ENCODE data around the gene MET.

GRCh38 chr7:116665332-116665996 is 6.5 kb upstream of the MET start:
- TF ChIP-seq, protein P1, sequence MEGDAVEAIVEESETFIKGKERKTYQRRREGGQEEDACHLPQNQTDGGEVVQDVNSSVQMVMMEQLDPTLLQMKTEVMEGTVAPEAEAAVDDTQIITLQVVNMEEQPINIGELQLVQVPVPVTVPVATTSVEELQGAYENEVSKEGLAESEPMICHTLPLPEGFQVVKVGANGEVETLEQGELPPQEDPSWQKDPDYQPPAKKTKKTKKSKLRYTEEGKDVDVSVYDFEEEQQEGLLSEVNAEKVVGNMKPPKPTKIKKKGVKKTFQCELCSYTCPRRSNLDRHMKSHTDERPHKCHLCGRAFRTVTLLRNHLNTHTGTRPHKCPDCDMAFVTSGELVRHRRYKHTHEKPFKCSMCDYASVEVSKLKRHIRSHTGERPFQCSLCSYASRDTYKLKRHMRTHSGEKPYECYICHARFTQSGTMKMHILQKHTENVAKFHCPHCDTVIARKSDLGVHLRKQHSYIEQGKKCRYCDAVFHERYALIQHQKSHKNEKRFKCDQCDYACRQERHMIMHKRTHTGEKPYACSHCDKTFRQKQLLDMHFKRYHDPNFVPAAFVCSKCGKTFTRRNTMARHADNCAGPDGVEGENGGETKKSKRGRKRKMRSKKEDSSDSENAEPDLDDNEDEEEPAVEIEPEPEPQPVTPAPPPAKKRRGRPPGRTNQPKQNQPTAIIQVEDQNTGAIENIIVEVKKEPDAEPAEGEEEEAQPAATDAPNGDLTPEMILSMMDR (CRISPR knock-in tag; IDR thresholded peaks at IDR 0.05): no peak
- TF ChIP-seq BCL6 (CRISPR knock-in tag; IDR thresholded peaks at IDR 0.05) (no peak), MAFF (IDR thresholded peaks at IDR 0.05; ENCODE audit: low read depth, low read length) (no peak), EHMT2 (IDR thresholded peaks at IDR 0.05; ENCODE audit: borderline replicate concordance, low read depth, low read length) (no peak)

Data from HepG2 (cell line).